ENCODE results near the gene FEN1.

The FEN1 gene

DNA sequence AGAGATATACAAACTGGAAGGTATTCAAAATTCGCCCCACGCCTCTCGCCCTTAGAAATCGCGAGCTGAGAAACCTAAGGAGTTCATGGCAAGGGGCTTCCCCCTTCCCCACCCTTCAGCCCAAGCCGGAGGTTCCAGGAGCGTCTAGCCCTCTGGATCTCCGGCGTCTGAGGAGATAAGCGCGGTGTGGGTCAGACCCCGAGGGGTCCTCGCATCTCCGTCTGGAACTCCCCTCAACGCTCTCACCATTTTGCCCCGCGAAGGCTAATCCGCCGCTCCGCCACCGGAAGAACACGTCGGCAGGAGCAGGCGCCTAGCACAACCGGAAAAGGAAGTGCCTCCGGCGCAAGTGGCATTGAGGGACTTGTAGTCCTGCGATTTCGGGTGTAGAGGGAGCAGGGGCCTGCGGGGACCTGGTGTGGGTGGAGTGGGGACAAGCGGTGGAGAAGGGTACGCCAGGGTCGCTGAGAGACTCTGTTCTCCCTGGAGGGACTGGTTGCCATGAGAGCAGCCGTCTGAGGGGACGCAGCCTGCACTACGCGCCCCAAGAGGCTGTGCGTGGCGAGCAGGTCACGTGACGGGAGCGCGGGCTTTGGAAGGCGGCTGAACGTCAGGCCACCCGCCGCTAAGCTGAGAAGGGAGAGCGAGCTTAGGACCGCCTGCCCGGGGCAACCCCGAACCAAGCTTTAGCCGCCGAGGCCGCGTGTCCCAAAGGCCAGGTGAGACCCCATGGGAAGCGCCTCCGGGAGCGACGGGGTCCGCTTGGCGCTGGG lies at the start of gene FEN1, which contains the start of gene TMEM258 (continued):
- TF ChIP-seq, protein P1, sequence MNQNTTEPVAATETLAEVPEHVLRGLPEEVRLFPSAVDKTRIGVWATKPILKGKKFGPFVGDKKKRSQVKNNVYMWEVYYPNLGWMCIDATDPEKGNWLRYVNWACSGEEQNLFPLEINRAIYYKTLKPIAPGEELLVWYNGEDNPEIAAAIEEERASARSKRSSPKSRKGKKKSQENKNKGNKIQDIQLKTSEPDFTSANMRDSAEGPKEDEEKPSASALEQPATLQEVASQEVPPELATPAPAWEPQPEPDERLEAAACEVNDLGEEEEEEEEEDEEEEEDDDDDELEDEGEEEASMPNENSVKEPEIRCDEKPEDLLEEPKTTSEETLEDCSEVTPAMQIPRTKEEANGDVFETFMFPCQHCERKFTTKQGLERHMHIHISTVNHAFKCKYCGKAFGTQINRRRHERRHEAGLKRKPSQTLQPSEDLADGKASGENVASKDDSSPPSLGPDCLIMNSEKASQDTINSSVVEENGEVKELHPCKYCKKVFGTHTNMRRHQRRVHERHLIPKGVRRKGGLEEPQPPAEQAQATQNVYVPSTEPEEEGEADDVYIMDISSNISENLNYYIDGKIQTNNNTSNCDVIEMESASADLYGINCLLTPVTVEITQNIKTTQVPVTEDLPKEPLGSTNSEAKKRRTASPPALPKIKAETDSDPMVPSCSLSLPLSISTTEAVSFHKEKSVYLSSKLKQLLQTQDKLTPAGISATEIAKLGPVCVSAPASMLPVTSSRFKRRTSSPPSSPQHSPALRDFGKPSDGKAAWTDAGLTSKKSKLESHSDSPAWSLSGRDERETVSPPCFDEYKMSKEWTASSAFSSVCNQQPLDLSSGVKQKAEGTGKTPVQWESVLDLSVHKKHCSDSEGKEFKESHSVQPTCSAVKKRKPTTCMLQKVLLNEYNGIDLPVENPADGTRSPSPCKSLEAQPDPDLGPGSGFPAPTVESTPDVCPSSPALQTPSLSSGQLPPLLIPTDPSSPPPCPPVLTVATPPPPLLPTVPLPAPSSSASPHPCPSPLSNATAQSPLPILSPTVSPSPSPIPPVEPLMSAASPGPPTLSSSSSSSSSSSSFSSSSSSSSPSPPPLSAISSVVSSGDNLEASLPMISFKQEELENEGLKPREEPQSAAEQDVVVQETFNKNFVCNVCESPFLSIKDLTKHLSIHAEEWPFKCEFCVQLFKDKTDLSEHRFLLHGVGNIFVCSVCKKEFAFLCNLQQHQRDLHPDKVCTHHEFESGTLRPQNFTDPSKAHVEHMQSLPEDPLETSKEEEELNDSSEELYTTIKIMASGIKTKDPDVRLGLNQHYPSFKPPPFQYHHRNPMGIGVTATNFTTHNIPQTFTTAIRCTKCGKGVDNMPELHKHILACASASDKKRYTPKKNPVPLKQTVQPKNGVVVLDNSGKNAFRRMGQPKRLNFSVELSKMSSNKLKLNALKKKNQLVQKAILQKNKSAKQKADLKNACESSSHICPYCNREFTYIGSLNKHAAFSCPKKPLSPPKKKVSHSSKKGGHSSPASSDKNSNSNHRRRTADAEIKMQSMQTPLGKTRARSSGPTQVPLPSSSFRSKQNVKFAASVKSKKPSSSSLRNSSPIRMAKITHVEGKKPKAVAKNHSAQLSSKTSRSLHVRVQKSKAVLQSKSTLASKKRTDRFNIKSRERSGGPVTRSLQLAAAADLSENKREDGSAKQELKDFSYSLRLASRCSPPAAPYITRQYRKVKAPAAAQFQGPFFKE (tag by site-specific recombination; IDR thresholded peaks at IDR 0.05; ENCODE audit: borderline replicate concordance) = no peak

DNA sequence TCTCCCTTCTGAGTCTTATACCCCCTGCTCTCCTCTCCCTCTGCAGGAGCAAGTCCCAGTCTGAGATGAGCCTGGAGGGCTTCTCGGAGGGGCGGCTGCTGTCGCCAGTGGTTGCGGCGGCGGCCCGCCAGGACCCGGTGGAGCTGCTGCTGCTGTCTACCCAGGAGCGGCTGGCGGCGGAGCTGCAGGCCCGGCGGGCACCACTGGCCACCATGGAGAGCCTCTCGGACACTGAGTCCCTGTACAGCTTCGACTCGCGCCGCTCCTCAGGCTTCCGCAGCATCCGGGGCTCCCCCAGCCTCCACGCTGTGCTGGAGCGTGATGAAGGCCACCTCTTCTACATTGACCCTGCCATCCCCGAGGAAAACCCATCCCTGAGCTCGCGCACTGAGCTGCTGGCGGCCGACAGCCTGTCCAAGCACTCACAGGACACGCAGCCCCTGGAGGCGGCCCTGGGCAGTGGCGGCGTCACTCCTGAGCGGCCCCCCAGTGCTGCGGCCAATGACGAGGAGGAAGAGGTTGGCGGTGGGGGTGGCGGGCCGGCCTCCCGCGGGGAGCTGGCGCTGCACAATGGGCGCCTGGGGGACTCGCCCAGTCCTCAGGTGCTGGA lies 49.1 kb upstream of the FEN1 start:
- CTCF ChIA-PET = interaction anchor here (0.7 to 2.3 kb wide), 5 partner anchors 10 to 364 kb away, joined by 3 to 10 read pairs (median 4); no protein-coding TSS in a partner anchor

DNA sequence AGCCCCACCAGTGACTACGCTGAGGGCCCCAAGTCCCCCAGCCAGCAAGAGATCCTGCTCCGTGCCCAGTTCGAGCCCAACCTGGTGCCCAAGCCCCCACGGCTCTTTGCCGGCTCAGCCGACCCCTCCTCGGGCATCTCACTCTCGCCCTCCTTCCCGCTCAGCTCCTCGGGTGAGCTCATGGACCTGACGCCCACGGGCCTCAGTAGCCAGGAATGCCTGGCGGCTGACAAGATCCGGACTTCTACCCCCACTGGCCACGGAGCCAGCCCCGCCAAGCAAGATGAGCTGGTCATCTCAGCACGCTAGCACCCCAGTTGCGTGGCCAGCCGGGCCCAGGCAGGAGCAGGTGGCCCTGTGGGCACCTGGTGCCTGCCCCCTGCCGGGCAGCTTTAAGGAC lies 48.5 kb upstream of the FEN1 start:
- Histone ChIP-seq H3K27ac (ENCODE audit: extremely low read depth, low read depth, low read length) (no peak overlapping the region), H3K9me3 (ENCODE audit: control insufficient read depth, insufficient read depth, low read depth, low read length) (no peaks in the 10 kb centered on the region), H3K4me3 (ENCODE audit: low read depth, low read length) (no peak overlapping the region), H3K36me3 (ENCODE audit: control insufficient read depth in 2 of 2, insufficient read depth in 1 of 2, low read length in 2 of 2) (peaks cover 0 to 25% of the 10 kb centered on the region in 2 experiments; a peak in 1 of 3 replicates), H3K4me1 (ENCODE audit: control insufficient read depth, insufficient read depth, low read length) (no peaks in the 10 kb centered on the region)
- ChIA-PET CTCF (interaction anchor here (0.8 to 2.3 kb wide), 3 partner anchors 11 to 46 kb away, joined by 3 to 10 read pairs (median 6); no protein-coding TSS in a partner anchor), POLR2A (interaction anchor here (1.2 kb wide), 1 partner anchor 26 kb away, joined by 4 read pairs; no protein-coding TSS in a partner anchor)
- peak; percentile 38 for TF ChIP-seq ZFHX2 (tag by site-specific recombination; conservative IDR thresholded peaks at IDR 0.05)
- TF ChIP-seq ZNF830 (tag by site-specific recombination; IDR thresholded peaks at IDR 0.05; ENCODE audit: low read depth) = no peak
- TF ChIP-seq EGR2 (tag by site-specific recombination; IDR thresholded peaks at IDR 0.05; ENCODE audit: low read depth) = 0 out of 2 replicates have a peak, but pooled peaks have one; percentile 15

More for the DNA sequence above, 49.1 kb upstream of the FEN1 start:
- peaks cover 0 to 25% of the 10 kb centered on the region in 2 experiments; a peak in 1 of 3 replicates for H3K36me3 ChIP-seq (ENCODE audit: control insufficient read depth in 2 of 2, insufficient read depth in 1 of 2, low read length in 2 of 2)
- no peak overlapping the region for H3K4me3 ChIP-seq (ENCODE audit: low read depth, low read length)
- POLR2A ChIA-PET = interaction anchor here (1.2 kb wide), 1 partner anchor 25 kb away, joined by 4 read pairs; no protein-coding TSS in a partner anchor
- TF ChIP-seq ZNF555 (tag by site-specific recombination; conservative IDR thresholded peaks at IDR 0.05) (no peak), ZNF302 (tag by site-specific recombination; IDR thresholded peaks at IDR 0.05; ENCODE audit: low read depth) (no peak), PRDM1 (tag by site-specific recombination; IDR thresholded peaks at IDR 0.05) (no peak), ZNF112 (tag by site-specific recombination; IDR thresholded peaks at IDR 0.05) (no peak), ZSCAN30 (tag by site-specific recombination; IDR thresholded peaks at IDR 0.05) (no peak), SETDB1 (IDR thresholded peaks at IDR 0.05; ENCODE audit: insufficient read length, low read length) (no peak), ZNF510 (tag by site-specific recombination; IDR thresholded peaks at IDR 0.05; ENCODE audit: insufficient replicate concordance) (no peak), ZXDB (tag by site-specific recombination; IDR thresholded peaks at IDR 0.05) (no peak), ZNF677 (tag by site-specific recombination; IDR thresholded peaks at IDR 0.05) (no peak), ZNF670 (tag by site-specific recombination; IDR thresholded peaks at IDR 0.05; ENCODE audit: low read depth) (no peak), GLIS1 (tag by site-specific recombination; IDR thresholded peaks at IDR 0.05) (no peak), GFI1B (tag by site-specific recombination; IDR thresholded peaks at IDR 0.05) (no peak)
- TF ChIP-seq, protein P2, sequence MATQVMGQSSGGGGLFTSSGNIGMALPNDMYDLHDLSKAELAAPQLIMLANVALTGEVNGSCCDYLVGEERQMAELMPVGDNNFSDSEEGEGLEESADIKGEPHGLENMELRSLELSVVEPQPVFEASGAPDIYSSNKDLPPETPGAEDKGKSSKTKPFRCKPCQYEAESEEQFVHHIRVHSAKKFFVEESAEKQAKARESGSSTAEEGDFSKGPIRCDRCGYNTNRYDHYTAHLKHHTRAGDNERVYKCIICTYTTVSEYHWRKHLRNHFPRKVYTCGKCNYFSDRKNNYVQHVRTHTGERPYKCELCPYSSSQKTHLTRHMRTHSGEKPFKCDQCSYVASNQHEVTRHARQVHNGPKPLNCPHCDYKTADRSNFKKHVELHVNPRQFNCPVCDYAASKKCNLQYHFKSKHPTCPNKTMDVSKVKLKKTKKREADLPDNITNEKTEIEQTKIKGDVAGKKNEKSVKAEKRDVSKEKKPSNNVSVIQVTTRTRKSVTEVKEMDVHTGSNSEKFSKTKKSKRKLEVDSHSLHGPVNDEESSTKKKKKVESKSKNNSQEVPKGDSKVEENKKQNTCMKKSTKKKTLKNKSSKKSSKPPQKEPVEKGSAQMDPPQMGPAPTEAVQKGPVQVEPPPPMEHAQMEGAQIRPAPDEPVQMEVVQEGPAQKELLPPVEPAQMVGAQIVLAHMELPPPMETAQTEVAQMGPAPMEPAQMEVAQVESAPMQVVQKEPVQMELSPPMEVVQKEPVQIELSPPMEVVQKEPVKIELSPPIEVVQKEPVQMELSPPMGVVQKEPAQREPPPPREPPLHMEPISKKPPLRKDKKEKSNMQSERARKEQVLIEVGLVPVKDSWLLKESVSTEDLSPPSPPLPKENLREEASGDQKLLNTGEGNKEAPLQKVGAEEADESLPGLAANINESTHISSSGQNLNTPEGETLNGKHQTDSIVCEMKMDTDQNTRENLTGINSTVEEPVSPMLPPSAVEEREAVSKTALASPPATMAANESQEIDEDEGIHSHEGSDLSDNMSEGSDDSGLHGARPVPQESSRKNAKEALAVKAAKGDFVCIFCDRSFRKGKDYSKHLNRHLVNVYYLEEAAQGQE (tag by site-specific recombination; IDR thresholded peaks at IDR 0.05) = no peak
- no peaks in the 10 kb centered on the region for H3K9me3 ChIP-seq (ENCODE audit: control insufficient read depth, insufficient read depth, low read depth, low read length)
- no peaks in the 10 kb centered on the region for H3K4me1 ChIP-seq (ENCODE audit: control insufficient read depth, insufficient read depth, low read length)
- no peak overlapping the region for H3K27ac ChIP-seq (ENCODE audit: extremely low read depth, low read depth, low read length)
